GM20000 (cell line): ENCODE results near the gene PTPRM.

Experiments used
- DNase-seq: peaks from one replicate; pipeline ENCODE4 v3.0.0; 2012; ENCODE audit warnings: low spot score
- TF ChIP-seq, protein P1 (sequence below): IDR thresholded peaks from 2 replicates; pipeline ENCODE4 v1.5.1; 2012; ENCODE audit warnings: mild to moderate bottlenecking, control low read depth; ENCODE audit errors: extremely low read depth, missing control alignments

The PTPRM gene

GRCh38 chr18:8290435-8290834 is 723.3 kb downstream of the PTPRM start:
- no peak for DNase-seq
- TF ChIP-seq, protein P1, sequence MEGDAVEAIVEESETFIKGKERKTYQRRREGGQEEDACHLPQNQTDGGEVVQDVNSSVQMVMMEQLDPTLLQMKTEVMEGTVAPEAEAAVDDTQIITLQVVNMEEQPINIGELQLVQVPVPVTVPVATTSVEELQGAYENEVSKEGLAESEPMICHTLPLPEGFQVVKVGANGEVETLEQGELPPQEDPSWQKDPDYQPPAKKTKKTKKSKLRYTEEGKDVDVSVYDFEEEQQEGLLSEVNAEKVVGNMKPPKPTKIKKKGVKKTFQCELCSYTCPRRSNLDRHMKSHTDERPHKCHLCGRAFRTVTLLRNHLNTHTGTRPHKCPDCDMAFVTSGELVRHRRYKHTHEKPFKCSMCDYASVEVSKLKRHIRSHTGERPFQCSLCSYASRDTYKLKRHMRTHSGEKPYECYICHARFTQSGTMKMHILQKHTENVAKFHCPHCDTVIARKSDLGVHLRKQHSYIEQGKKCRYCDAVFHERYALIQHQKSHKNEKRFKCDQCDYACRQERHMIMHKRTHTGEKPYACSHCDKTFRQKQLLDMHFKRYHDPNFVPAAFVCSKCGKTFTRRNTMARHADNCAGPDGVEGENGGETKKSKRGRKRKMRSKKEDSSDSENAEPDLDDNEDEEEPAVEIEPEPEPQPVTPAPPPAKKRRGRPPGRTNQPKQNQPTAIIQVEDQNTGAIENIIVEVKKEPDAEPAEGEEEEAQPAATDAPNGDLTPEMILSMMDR, result no peak

- no peak for DNase-seq
- TF ChIP-seq, protein P1, result no peak
Measured at GRCh38 chr18:8290913-8291312, 723.8 kb downstream of the PTPRM start.

- DNase-seq, result no peak
Measured at GRCh38 chr18:8293184-8293583, 726.1 kb downstream of the PTPRM start.

GRCh38 chr18:8296886-8297616 is 729.9 kb downstream of the PTPRM start:
- TF ChIP-seq, protein P1, result no peak
- DNase-seq, result no peak

More at GRCh38 chr18:8293184-8293583, 726.1 kb downstream of the PTPRM start:
- TF ChIP-seq, protein P1, result no peak

GRCh38 chr18:8298186-8298585 is 731.1 kb downstream of the PTPRM start:
- TF ChIP-seq, protein P1, result no peak
- no peak for DNase-seq

DNA sequence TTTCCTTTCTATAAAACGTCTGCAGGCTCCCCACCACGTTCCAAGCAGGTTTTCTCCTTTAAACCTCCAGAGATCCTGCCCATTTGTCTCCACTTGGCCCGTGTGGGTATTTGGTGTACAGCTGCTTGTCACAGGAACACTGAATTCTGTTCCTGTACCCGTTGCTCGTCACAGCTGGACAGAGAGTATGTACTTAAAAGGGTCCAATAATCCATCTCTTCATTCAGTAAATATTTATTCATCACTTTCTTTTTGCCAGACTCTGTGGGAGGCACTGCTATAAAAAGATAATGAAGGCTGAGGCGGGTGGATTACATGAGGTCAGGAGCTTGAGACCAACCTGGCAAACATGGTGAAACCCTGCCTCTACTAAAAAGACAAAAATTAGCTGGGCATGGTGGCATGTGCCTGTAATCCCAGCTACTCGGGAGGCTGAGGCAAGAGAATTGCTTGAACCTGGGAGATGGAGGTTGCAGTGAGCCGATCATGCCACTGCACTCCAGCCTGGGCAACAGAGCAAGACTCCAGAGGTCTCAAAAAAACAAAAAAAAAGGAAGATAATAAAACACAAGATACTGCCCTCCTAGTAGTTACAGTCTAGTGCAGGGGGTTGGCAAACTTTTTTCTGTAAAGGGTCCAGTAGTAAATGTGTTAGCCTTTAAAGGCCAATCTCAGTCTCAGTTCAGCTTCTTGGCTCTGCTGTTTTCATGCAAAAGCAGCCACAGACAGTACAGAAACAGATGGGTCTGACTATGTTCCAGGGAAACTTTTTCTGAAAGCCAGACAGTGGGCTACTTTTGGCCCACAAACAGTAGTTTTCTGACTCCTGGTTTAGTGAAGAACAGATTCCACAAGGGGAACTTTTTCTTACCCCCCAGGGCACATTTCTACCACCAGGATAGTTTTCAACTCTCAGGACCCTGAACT is 732.2 kb downstream of the PTPRM start:
- DNase-seq, result no peak
- TF ChIP-seq, protein P1, result no peak
